K562 (cell line): ENCODE results near the gene CACNA1I. TPM values are rescaled to one million over a fixed set of nuclear protein-coding genes. Genes with fewer than 3 reads are reported as not detected.

Source experiments
- ATAC-seq: fragments of 200-7000 bp; cut with Tn5 transposase; 3 replicates; pipeline ENCODE4 v1.9.1; 2020; ENCODE audit warnings: moderate library complexity
- BruUV-seq: library from RNA; stranded (reverse); fragments of 400-500 nt; replicated peaks from 2 replicates; lab custom pipeline; 2021; lab: Mats Ljungman, UMichigan
- CTCF ChIA-PET: fragments of 300-600 bp; formaldehyde crosslinking; extraction: SDS; loops from one replicate; lab custom pipeline; 2021; ENCODE audit warnings: low intra/inter-chr PET ratio; lab: Yijun Ruan, JAX
- POLR2A ChIA-PET: fragments of 300-600, 350-650 bp; sonication (Branson Sonifier 250); formaldehyde crosslinking; extraction: SDS; loops from one replicate; lab custom pipeline; 2021; ENCODE audit warnings: antibody characterized with exemption, inconsistent platforms; lab: Yijun Ruan, JAX
- DNase-seq, 4 experiments: peaks; one replicate each; pipeline versions ENCODE4 v3.0.0 to v3.0.0-alpha.2; 2011 to 2018; ENCODE audit warnings: low spot score in 3 of 4, mixed read lengths in 3 of 4; ENCODE audit errors: extremely low read depth in 1 of 4
- FAIRE-seq: peaks from 2 replicates; lab custom pipeline; 2011; peaks lifted over from hg19 to GRCh38; lab: Jason Lieb, UNC
- H2AFZ ChIP-seq: 2 replicates; pipeline ENCODE4 v1.6.0; 2011; ENCODE audit warnings: low read depth, low read length, control low read depth, inconsistent platforms
- H3K27ac ChIP-seq: fragments of 200-600 bp; 3 replicates; pipeline ENCODE4 v1.8.0; 2011; ENCODE audit warnings: low read depth, mild to moderate bottlenecking, control low read depth, inconsistent platforms, low read length, moderate library complexity, mixed read lengths; ENCODE audit errors: extremely low read depth
- H3K27me3 ChIP-seq, 2 experiments: fragments of 300-600 bp in 1 of 2; 2 replicates in 1 of 2; 3 replicates in 1 of 2; pipeline versions ENCODE4 v1.6.0 to v1.8.0; 2011; ENCODE audit warnings: inconsistent platforms in 2 of 2, low read length in 2 of 2, mild to moderate bottlenecking in 1 of 2, mixed read lengths in 1 of 2, moderate library complexity in 1 of 2; ENCODE audit not compliant: control insufficient read depth in 2 of 2, insufficient read depth in 2 of 2
- H3K36me3 ChIP-seq: fragments of 300-600 bp; 3 replicates; pipeline ENCODE4 v1.8.0; 2011; ENCODE audit warnings: mild to moderate bottlenecking, low read length, inconsistent platforms; ENCODE audit not compliant: control insufficient read depth, insufficient read depth
- H3K4me1 ChIP-seq, 2 experiments: fragments of 200-600 bp in 1 of 2; replicated peaks in 1 of 2; 2 replicates in 1 of 2; 3 replicates in 1 of 2; pipeline versions ENCODE4 v1.5.1 to v1.8.0; 2011; ENCODE audit warnings: inconsistent platforms in 2 of 2, low read length in 2 of 2, mild to moderate bottlenecking in 1 of 2, mixed read lengths in 1 of 2, moderate library complexity in 1 of 2; ENCODE audit not compliant: control insufficient read depth in 2 of 2, insufficient read depth in 2 of 2
- H3K4me2 ChIP-seq: 2 replicates; pipeline ENCODE4 v1.6.1; 2011; ENCODE audit warnings: low read length, control low read depth, inconsistent platforms, mixed read lengths; ENCODE audit not compliant: insufficient read depth
- H3K4me3 ChIP-seq: fragments of 200-600 bp; sonication (generic), shearing (Covaris generic); 2 replicates; pipeline ENCODE4 v1.5.1; 2016; ENCODE audit warnings: control low read depth, inconsistent platforms
- H3K79me2 ChIP-seq: fragments of 200-600 bp; 3 replicates; pipeline ENCODE4 v1.8.0; 2011; ENCODE audit warnings: low read length, inconsistent platforms; ENCODE audit not compliant: control insufficient read depth, insufficient read depth
- H3K9ac ChIP-seq, 2 experiments: 2 replicates each; pipeline versions ENCODE4 v1.6.0 to v1.6.1; 2011; ENCODE audit warnings: low read depth in 2 of 2, low read length in 2 of 2, control low read depth in 1 of 2, inconsistent platforms in 1 of 2, mild to moderate bottlenecking in 1 of 2, mixed read lengths in 1 of 2; ENCODE audit not compliant: insufficient read depth in 1 of 2
- H3K9me1 ChIP-seq: one replicate; pipeline ENCODE4 v1.6.0; 2011; ENCODE audit warnings: inconsistent platforms, mild to moderate bottlenecking, low read length, moderate library complexity; ENCODE audit not compliant: control insufficient read depth, insufficient read depth
- H3K9me3 ChIP-seq: replicated peaks from 2 replicates; pipeline ENCODE4 v1.5.1; 2011; ENCODE audit warnings: low read depth, low read length, inconsistent platforms; ENCODE audit not compliant: control insufficient read depth, insufficient read depth
- H4K20me1 ChIP-seq: replicated peaks from 2 replicates; pipeline ENCODE4 v1.6.1; 2011; ENCODE audit warnings: low read length, inconsistent platforms, mixed read lengths; ENCODE audit not compliant: control insufficient read depth, insufficient read depth
- AFF4 ChIP-seq: sonication (generic); formaldehyde crosslinking; IDR thresholded peaks from 2 replicates; pipeline ENCODE4 v1.8.0; 2023; ENCODE audit warnings: mild to moderate bottlenecking, missing genetic modification reagents
- ARHGAP35 ChIP-seq: fragments of 450-650 bp; IDR thresholded peaks from 2 replicates; pipeline ENCODE4 v1.6.1; 2018; ENCODE audit not compliant: partially characterized antibody
- ARID2 ChIP-seq: fragments of 450-650 bp; IDR thresholded peaks from 2 replicates; pipeline ENCODE4 v1.6.1; 2017; ENCODE audit warnings: antibody characterized with exemption, mild to moderate bottlenecking
- CEBPG ChIP-seq, 3 experiments: fragments of 200-800 bp in 1 of 3; sonication (Bioruptor generic) in 1 of 3; sonication (generic) in 1 of 3; formaldehyde crosslinking in 1 of 3; IDR thresholded peaks in 2 of 3; conservative IDR thresholded peaks in 1 of 3; 2 replicates each; pipeline versions ENCODE4 v1.6.1 to v1.8.0; 2016 to 2022; ENCODE audit warnings: missing compliant biosample characterization in 2 of 3, missing genetic modification characterization in 2 of 3, mild to moderate bottlenecking in 1 of 3, missing genetic modification reagents in 1 of 3
- GTF2A2 ChIP-seq: IDR thresholded peaks from 2 replicates; pipeline ENCODE4 v1.6.1; 2016; ENCODE audit warnings: mild to moderate bottlenecking, missing genetic modification characterization, missing compliant biosample characterization
- KLF6 ChIP-seq: fragments of 250-450 bp; sonication (Bioruptor Pico); IDR thresholded peaks from 2 replicates; pipeline ENCODE4 v1.4.0; 2020; ENCODE audit warnings: mild to moderate bottlenecking, moderate library complexity, borderline replicate concordance
- NCOA2 ChIP-seq, 2 experiments: fragments of 450-650 bp; IDR thresholded peaks; 2 replicates each; pipeline ENCODE4 v1.6.1; 2018; ENCODE audit warnings: mild to moderate bottlenecking in 2 of 2, moderate library complexity in 1 of 2; ENCODE audit not compliant: partially characterized antibody in 2 of 2
- NFIC ChIP-seq: fragments of 450-650 bp; IDR thresholded peaks from 2 replicates; pipeline ENCODE4 v1.6.1; 2017; ENCODE audit warnings: mild to moderate bottlenecking, inconsistent platforms
- TFAM ChIP-seq: fragments of 250-450 bp; sonication (Bioruptor Pico); conservative IDR thresholded peaks from 2 replicates; pipeline ENCODE4 v1.5.0; 2021; ENCODE audit warnings: mild to moderate bottlenecking, moderate library complexity
- XRCC5 ChIP-seq: fragments of 200-400 bp; formaldehyde crosslinking; IDR thresholded peaks from 2 replicates; pipeline ENCODE4 v1.6.1; 2017; ENCODE audit warnings: low read depth, mild to moderate bottlenecking, low read length
- ZNF398 ChIP-seq: fragments of 250-450 bp; sonication (Bioruptor Pico); IDR thresholded peaks from 2 replicates; pipeline ENCODE4 v1.8.0; 2021; ENCODE audit warnings: moderate library complexity, mild to moderate bottlenecking, inconsistent platforms
- ZNF584 ChIP-seq: fragments of 200-800 bp; sonication (Bioruptor generic); IDR thresholded peaks from 2 replicates; pipeline ENCODE4 v1.6.1; 2016; ENCODE audit warnings: low read depth, mild to moderate bottlenecking, missing genetic modification characterization, missing compliant biosample characterization
- ZNF76 ChIP-seq: fragments of 250-450 bp; sonication (Bioruptor Pico); IDR thresholded peaks from 2 replicates; pipeline ENCODE4 v1.4.0; 2020; ENCODE audit warnings: mild to moderate bottlenecking, moderate library complexity, borderline replicate concordance
- ZZZ3 ChIP-seq: fragments of 450-650 bp; IDR thresholded peaks from 2 replicates; pipeline ENCODE4 v1.6.1; 2016; ENCODE audit warnings: antibody characterized with exemption, mild to moderate bottlenecking, moderate library complexity
- WGBS: fragments of 100-300 bp; shearing (Covaris generic); methylation state at CpG from one replicate; pipeline ENCODE4 v1.1.6; 2016; ENCODE audit warnings: low coverage, mixed read lengths; ENCODE audit not compliant: insufficient coverage; ENCODE audit errors: missing lambda C conversion rate; 5-methylcytosine and 5-hydroxymethylcytosine counted together
- in situ Hi-C: fragments of 300-500 bp; cut with MboI; formaldehyde crosslinking; loops from 4 replicates; pipeline ENCODE4 v1.15.0; 2018; ENCODE audit warnings: inconsistent platforms, mixed read lengths
- intact Hi-C: fragments of 100-400 bp; cut with micrococcal nuclease; formaldehyde crosslinking; loops from 2 replicates; pipeline ENCODE4 v1.14.2; 2022
- polyA plus RNA-seq, 8 experiments: library from polyadenylated mRNA; depleted of rRNA in 4 of 8; stranded (reverse) in 5 of 8; unstranded in 3 of 8; fragments of >200 nt; fragmentation: Nextera tagmentation in 2 of 8; fragmentation: Illumina TruSeq in 1 of 8; extraction: Ambion mirVana in 2 of 8; extraction: Trizol in 1 of 8; gene quantifications; 2 replicates each; pipeline versions ENCODE4 v1.2.1 to v1.2.3, GENCODE V29; 2011 to 2014; ENCODE audit warnings: inconsistent platforms in 1 of 8, missing spikeins in 1 of 8
- total RNA-seq, 7 experiments: library from RNA; depleted of rRNA in 6 of 7; stranded (reverse); fragments of >200 nt in 6 of 7; fragmentation: Illumina TruSeq in 2 of 7; extraction: Trizol in 2 of 7; gene quantifications; 2 replicates each; pipeline versions ENCODE4 v1.2.1 to v1.2.3, GENCODE V29; 2011 to 2021; ENCODE audit warnings: low replicate concordance in 1 of 7

Gene CACNA1I
- total and polyA plus RNA-seq, 9 of the 15 experiments (the other 6 are each of a cell fraction or from before 2014, with no cell fraction given), result 0.01 to 0.79 (median 0.32) TPM; not detected in 1

- Histone ChIP-seq H3K27me3 (no peaks in the 10 kb centered on the region), H2AFZ (no peak overlapping the region), H3K9me1 (no peaks in the 10 kb centered on the region), H3K4me1 (peaks cover 14 to 36% of the 10 kb centered on the region in 2 experiments; a peak in 4 of 5 replicates), H4K20me1 (0 out of 2 replicates have a peak, but pooled peaks cover 4% of the 10 kb centered on the region), H3K9me3 (no peaks in the 10 kb centered on the region), H3K36me3 (peaks cover 15% of the 10 kb centered on the region), H3K27ac (no peak overlapping the region), H3K9ac (peak overlapping the region in 1 of 2 experiments; percentile 83; a peak in 2 of 4 replicates), H3K4me2 (no peak overlapping the region), H3K79me2 (peaks cover 22% of the 10 kb centered on the region), H3K4me3 (no peak overlapping the region)
- in situ Hi-C loops, result loop anchor here (10.0 kb wide), 1 partner anchor 649 kb away; no protein-coding TSS in a partner anchor
- BruUV-seq, result no TSS peak
- intact Hi-C loops, result no loop called here
- CTCF ChIA-PET, result interaction anchor here (0.5 to 2.2 kb wide), 6 partner anchors 24 to 1364 kb away, joined by 3 to 18 read pairs (median 3); no protein-coding TSS in a partner anchor
- no peak for ATAC-seq
- no peak for DNase-seq
- whole genome bisulfite sequencing, result 50% methylated on average over 1 of the region's 13 CpGs
- POLR2A ChIA-PET, result no interaction called here
- FAIRE-seq, result no peak
- TF ChIP-seq NCOA2 (IDR thresholded peaks at IDR 0.05; ENCODE audit: partially characterized antibody in 2 of 2) (no peak), ZNF398 (no peak), AFF4 (CRISPR knock-in tag) (no peak), CEBPG (CRISPR knock-in tag; IDR thresholded peaks at IDR 0.05) (no peak), CEBPG (tag; conservative IDR thresholded peaks at IDR 0.05 in 1 of 2, IDR thresholded peaks at IDR 0.05 in 1 of 2) (no peak), ZNF584 (CRISPR knock-in tag) (no peak), KLF6 (CRISPR knock-in tag) (no peak), TFAM (CRISPR knock-in tag) (no peak), GTF2A2 (tag) (no peak), ARHGAP35 (no peak), ZNF76 (no peak), ZZZ3 (no peak), ARID2 (no peak), NFIC (no peak), XRCC5 (no peak)
Measured at GRCh38 chr22:39535357-39535725, 35.2 kb upstream of the CACNA1I start.
